Tibial nerve (tissue), 4 donors: ENCODE data around the gene F8A1.

Experiments
- EP300 ChIP-seq, 2 donors: sonication (generic); formaldehyde crosslinking; IDR thresholded peaks; one replicate each; pipeline ENCODE4 v1.6.1; 2017; ENCODE audit warnings: antibody characterized with exemption in 2 of 2, mild to moderate bottlenecking in 1 of 2
- POLR2A ChIP-seq, 2 donors: fragments of 450-650 bp; IDR thresholded peaks; one replicate each; pipeline ENCODE4 v1.6.1; 2017; ENCODE audit warnings: antibody characterized with exemption in 2 of 2, mild to moderate bottlenecking in 2 of 2, moderate library complexity in 2 of 2
- TF ChIP-seq, protein P1 (sequence below), 5 experiments: fragments of 200-600 bp in 3 of 5; fragments of 450-650 bp in 2 of 5; sonication (generic) in 3 of 5; IDR thresholded peaks; one replicate each; pipeline ENCODE4 v1.5.1; 2016 to 2019; ENCODE audit warnings: antibody characterized with exemption in 5 of 5, mild to moderate bottlenecking in 3 of 5, moderate library complexity in 2 of 5

- TF ChIP-seq, protein P1, sequence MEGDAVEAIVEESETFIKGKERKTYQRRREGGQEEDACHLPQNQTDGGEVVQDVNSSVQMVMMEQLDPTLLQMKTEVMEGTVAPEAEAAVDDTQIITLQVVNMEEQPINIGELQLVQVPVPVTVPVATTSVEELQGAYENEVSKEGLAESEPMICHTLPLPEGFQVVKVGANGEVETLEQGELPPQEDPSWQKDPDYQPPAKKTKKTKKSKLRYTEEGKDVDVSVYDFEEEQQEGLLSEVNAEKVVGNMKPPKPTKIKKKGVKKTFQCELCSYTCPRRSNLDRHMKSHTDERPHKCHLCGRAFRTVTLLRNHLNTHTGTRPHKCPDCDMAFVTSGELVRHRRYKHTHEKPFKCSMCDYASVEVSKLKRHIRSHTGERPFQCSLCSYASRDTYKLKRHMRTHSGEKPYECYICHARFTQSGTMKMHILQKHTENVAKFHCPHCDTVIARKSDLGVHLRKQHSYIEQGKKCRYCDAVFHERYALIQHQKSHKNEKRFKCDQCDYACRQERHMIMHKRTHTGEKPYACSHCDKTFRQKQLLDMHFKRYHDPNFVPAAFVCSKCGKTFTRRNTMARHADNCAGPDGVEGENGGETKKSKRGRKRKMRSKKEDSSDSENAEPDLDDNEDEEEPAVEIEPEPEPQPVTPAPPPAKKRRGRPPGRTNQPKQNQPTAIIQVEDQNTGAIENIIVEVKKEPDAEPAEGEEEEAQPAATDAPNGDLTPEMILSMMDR (IDR thresholded peaks at IDR 0.05) = no peak
- TF ChIP-seq EP300 (IDR thresholded peaks at IDR 0.05) = no peak
- no peak for TF ChIP-seq POLR2A (IDR thresholded peaks at IDR 0.05)
These were observed 12.8 kb upstream of the F8A1 start for GRCh38 chrX:154873329-154873728.
